DMS153 (cell line): ENCODE results near the gene GMPPA.
A peak's percentile ranks its signal among the peaks of the same experiment; 100 is the strongest.

ENCODE experiments used
- DNase-seq: peaks from one replicate; lab custom pipeline; 2025; lab: John Stamatoyannopoulos, UW

GMPPA gene

GRCh38 chr2:219506802-219507526 lies 8.3 kb downstream of the GMPPA start:
- no peak for DNase-seq

DNA sequence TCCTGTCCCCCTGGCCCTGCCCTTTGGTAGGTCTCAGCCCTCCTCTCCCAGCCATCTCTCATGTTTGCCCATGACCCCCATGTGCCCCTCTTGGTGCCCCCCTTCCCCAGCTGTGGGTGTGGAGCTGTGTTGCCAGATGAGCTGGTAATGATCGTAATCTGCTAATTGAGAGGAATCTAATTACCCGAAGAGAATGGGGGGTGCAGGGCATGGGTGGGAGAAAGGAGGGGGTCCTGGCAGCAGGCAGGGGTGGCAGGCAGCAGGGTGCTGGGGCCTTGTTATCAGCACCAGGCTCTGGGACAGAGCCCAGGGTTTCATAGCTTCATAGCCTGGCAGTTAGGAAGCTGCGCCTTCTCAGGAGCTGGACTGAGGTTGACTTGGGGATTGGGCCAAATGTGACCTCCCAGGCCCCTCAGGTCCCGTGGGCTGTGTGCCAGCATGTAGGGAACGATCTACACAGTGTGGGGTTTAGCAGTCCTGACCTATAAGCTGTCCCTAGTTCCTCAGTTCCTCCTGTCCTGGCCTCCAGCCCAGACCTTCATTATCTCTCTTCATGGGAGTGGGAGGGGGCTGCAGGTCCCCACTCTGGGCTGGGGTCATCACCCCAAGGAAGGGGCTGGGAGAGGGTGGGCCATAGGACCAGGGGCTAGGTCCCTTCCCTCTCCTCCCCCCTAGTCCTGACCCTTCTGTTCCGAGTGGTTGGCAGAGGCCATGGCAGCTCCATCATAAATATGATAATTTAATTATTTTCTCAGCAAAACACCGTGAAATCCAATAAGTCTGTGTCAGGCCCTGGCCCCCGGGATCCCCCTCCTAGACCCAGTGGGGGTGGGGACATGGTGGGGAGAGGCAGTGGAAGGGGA lies 9.1 kb downstream of the GMPPA start:
- no peak for DNase-seq

GRCh38 chr2:219508444-219508734 lies 9.7 kb downstream of the GMPPA start:
- DNase-seq: no peak

DNA sequence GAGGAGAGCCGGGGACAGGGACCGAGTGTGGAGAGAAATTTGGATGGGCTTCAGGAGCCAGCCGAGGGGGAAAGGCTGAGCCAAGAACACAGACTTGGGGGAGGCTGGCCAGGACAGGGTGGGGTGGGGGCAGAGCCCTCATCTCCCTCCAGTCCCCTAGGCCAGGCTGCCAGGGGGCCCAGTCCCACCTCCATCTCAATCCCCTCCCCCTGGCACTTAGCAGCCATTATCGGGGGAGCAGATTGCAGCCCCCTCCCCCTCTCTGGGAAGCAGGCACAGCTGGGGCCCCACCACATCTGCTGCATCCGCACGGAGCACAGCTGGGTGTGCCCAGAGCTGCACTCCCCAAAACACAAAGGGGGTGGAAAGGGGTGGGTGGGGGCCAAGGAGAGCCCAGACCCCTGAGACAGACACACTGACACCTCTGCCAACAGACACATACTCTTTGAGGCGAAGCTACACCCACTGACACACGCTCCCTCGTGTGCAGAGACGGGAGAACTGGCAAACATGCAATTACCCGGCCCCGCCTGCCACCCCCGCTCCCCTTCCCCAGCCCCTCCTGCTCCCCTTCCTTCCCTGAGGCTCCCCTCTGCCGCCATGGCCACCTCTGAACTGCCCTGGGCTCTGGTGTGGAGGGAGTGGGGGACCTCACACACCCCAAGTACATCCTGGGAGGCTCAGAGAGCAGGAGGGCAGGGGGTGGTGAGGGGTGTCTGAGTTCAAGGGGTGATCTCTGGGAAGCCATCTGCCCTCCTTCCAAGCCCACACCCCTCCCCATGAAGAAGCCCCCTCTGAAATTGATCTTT lies 10.5 kb downstream of the GMPPA start:
- DNase-seq: no peak

DNA sequence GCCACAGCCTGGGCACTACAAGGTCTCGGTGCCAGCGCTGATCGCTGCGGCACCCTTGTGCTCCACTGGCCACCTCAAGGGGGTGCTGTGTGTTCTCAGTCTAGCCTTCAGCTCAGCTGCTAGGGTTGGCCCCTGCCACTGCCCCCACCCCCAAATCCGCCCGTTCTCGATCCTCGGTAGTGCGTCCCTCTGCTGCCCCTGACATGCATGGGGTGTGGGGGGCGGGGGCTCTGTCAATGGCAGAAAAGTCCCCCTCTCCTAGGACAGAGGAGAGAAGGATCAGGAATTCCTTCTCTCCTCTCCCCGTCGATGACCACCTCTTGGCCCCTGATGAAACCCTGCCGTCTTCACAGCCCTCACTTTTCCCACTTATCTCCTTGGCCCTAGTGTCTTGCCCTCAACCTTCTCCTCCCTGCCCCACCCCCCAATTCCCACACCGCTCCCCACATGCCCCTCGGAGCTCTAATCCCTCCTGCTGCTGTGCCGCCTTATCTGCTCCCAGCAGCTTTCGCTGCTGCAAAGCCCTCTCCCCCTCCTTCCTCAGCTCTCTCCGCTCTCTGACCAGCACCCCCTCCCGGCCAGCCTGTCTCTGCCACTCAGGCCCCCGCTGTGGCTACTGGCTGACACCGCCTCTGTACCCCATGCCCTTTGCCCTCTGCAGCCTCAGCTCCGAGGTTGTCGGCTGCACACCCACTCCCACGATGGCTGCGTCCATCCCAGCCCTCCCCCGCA lies 11.3 kb downstream of the GMPPA start:
- peak; percentile 26 for DNase-seq

- no peak for DNase-seq
Observed at GRCh38 chr2:219510512-219511135, 11.9 kb downstream of the GMPPA start.

DNA sequence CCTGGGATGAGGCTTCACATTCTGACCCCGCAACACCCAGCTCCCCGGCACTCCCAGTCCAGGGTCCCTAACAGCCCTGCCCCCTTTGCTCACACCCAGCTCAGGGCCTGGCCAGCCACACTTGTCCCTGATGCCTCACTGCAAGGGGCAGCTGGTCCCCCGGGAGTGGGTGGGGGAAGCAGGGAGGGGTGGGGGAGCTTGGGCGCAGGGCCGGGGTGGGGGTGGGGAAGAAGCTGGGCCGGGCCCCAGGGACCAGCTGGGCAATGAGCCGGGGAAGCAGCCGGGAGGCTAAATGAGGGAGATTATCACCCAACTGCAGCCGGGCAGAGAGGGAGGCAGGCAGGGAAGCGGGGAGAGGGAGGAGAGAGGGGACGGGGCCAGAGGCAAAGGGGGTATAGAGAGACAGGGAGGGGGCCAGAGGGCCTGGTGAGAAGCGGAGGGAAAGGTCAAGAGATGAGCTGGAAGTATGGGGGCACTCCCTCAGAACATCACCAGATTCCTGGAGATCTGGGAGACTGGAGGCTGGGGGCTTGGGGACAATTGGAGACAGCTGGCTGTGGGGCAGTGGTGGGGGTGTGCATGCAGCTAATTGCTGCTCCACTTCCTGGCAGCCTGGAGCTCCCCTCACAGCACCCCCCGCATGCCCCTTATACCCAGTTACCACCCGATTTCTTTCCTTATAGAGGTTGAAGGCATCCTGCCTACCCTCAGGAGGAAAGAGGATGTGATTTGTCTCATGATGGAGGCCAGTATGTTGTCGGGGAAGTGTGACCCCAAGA lies 13.0 kb downstream of the GMPPA start:
- no peak for DNase-seq

DNA sequence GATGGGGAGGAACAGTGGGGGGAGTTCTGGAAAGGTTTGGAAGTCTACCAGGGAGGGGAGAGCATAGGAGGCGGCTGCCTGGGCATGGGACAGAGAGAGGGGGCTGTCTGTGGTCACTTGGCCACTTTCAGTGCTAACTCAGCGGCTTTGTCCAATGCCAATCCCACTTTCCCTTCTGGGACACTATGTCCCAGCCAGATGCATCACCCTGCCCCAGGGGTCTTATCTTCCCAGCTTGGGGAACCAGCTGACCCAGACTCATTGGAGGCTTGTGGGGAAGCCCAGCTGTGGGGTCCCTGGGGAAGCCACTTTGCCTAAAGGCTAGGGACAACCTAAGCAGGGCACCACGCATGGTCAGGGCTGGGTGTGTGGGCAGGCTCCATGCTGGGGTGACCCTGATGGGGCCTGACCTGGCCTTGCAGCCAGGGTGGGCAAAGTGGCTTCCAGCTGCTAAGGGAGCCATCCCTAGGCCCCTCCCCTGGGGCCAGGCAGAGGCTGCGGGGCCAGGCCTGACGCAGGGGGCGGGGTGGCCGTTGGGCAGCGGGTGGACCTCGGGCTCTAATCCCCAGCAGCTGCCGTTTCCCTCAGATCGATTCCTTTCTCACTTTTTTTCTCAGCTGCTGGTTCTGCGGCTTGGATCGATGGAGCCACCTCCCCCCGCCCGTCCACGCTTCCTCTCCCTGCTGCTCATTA lies 14.0 kb downstream of the GMPPA start:
- no peak for DNase-seq

GRCh38 chr2:219513787-219514186 lies 15.1 kb downstream of the GMPPA start:
- DNase-seq: no peak

DNA sequence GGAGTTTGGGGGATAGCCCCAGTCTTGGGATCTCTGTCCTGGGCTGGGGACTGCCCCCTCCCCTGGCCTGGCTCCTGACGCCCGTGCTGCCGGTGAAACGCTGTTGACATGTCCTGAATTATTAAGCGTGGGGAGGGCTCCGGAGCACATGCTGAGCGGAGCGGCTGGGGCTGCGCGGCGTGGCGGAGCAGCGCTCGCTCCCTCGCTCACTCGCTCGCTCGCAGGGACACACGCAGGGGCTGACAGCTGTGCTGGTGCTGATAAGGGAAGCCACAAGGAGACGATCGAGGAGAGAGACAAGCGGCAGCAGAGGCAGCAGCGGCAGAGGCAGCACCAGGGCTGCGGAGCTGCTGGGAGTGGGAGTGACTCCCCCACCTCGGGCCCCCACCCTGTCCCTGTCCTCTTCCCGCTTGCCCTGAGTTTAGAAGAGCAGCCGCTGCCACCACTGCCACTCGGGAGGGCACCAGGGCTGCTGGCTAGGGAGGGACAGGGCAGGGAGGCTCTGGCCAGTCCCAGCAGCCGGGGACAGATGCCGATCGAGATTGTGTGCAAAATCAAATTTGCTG lies 15.6 kb downstream of the GMPPA start, which contains the start of gene ASIC4:
Gene ASIC4 (plus strand): TSS at position 287 of the 566 bp plus-strand sequence. CDS start 243 bp downstream, at position 530.
- no peak for DNase-seq

- DNase-seq: no peak
Observed at GRCh38 chr2:219514836-219515235, 16.1 kb downstream of the GMPPA start.

DNA sequence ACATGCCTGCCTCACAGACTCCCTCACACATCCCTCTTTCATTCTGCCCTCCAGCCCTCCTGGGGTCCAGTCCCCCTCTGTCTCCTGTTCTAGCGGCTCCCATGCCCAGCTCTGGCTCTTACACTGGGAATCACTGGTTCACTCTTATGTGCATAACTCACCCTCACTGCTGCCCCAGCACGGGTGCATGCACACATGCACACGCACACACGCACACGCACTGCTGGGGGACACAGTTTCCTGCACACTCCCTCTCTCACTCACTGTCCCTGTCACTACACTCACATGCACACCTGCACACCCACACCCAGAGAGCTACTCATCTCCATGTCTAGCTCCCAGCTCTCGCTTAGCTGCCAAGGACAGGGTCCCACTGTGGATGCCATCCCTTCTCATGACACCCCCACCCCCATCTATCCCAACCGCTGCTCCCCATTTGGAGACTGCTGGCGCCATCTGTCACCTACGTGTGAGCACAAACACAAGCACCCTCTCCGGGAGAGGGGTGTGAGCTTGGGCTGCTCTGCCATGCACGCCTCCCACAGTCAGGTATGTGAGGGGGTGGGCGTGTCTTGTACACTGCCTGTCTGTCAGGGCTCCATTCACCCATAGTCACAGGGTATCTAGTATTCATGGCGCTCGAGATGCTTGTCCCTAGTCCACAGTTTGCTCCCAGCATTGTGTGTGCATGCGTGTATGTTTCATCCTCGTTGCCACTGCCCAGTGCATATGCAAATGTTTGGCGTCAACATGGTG lies 17.4 kb downstream of the GMPPA start:
- no peak for DNase-seq

DNA sequence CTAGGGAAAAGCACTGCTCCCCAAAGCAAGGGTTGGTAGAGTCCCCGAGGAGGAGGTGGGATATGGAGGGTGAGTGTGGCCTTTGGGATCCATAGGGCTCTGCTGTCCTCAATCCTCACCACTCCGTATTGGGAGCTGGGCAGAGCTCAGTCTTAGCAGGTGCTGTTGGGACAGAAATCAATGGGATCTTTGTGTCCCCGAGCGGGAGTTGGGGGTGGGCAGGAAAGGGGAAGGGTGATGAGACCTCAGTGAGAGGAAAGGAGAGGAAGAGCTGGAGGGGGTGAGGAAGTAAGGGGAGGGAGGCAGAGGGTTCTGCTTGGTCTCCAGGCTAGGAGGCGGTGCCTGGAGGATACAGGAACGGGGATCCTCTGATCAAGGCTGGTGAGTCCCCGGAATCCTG lies 18.2 kb downstream of the GMPPA start:
- no peak for DNase-seq

- DNase-seq: no peak
Observed at GRCh38 chr2:219517954-219518778, 19.5 kb downstream of the GMPPA start.

DNA sequence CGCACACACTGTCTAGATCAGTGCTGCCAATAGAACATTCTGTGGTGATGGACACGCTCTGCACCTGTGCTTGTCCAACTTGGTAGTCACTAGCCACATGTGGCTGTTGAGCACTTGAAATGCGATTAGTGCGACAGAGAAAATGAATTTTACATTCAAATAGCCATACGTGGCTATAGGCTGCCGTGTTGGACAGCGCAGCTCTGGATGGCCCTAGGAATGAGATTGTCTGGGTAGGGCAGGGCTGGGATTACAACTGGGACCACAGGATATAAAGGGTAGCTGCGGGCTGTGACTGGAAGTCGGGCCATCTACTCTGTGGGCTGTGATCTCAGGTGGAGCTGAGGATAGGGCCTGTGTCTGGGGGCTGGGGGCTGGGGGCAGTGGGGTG lies 20.8 kb downstream of the GMPPA start:
- no peak for DNase-seq

DNA sequence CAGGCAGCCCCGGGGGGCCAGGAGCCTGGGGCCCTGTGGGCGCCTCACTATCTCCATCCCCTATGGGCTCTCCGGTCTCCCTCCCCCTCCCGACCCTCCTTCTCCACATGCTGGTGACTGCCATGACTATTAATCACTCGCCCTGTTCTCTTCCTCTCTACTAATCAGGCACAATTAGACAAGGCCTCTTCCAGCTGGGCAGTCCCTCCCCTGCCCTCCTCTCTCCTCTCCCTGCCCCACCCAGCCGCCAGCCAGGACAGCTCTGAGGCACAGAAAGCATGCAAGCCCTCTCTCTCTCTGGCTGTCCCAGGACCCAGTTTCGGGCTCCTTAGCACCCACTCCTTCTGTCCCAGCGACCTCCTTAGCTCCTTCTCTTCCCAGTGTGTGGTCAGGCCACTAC lies 21.4 kb downstream of the GMPPA start:
- DNase-seq: no peak

GRCh38 chr2:219521066-219521880 lies 22.6 kb downstream of the GMPPA start:
- DNase-seq: no peak
